GM19099 (cell line): ENCODE results near the gene SPINK14.

ENCODE experiments used
- POLR2A ChIP-seq: IDR thresholded peaks from 3 replicates; pipeline ENCODE4 v1.6.1; 2011; ENCODE audit warnings: low read depth; ENCODE audit not compliant: insufficient read length; ENCODE audit errors: extremely low read depth

Gene SPINK14

DNA sequence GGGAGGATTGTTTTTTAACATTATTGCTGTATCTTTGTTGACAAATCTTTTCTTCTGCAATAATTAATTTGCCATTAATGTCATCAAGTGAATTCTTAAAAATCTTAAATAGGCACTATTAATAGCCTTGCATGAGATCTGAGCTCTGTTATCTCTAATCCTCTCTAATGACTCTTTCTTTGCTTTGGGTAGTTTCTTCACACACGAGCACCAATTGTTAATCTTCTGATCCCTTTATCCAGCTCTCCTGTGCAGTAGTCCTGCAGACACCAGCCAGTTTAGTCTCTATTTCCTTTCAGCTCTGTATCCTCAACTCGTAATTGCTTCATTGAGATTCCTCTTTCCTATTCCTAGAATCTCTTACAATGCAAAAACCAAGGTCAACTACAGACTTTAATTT is 8.1 kb downstream of the SPINK14 start:
- TF ChIP-seq POLR2A = no peak

DNA sequence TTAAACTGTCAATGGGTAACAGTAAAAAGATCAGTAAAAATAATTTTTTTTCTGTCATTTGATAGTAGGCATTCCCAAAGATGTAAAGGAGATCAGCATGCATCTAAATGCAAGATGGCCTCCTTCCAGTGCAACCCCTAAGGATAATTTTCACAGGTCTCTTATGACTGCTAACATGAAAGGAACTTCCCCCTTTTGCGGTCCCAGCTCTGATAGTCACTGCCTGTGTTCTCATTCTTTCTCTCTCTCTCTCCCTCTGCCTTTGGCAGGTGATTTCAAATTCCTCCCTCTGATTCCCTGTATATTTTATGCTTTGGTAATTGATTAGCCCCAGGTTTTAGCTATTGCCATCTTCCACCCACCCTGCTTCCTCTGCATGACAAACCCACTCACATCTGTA is 8.9 kb downstream of the SPINK14 start:
- no peak for TF ChIP-seq POLR2A

DNA sequence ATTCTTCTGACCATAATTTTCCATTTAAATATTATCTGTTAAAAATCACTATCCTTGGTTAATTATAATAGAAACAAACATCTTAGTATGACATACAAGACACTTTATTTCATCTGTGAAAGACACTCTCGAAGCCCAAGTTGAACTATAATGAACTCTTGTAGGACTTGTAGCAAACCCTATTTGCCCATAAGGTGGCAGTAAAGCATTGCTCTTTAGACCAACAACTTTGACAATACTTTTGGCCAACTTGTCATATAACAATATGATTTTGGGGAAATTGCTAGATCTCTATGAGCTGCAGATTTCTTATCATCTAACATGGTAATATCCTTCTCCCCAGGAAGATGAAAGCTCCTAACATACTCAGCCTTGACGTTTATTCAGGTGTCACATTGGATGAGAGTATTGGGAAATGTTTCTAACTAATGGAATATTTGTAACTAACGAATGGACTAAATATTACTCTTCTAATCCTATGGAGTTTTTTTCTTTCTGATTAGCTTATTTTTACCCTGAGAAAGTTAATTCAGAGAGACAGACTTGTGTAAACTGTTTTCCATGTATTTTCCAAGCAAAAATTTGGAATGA is 11.0 kb downstream of the SPINK14 start:
- no peak for TF ChIP-seq POLR2A

DNA sequence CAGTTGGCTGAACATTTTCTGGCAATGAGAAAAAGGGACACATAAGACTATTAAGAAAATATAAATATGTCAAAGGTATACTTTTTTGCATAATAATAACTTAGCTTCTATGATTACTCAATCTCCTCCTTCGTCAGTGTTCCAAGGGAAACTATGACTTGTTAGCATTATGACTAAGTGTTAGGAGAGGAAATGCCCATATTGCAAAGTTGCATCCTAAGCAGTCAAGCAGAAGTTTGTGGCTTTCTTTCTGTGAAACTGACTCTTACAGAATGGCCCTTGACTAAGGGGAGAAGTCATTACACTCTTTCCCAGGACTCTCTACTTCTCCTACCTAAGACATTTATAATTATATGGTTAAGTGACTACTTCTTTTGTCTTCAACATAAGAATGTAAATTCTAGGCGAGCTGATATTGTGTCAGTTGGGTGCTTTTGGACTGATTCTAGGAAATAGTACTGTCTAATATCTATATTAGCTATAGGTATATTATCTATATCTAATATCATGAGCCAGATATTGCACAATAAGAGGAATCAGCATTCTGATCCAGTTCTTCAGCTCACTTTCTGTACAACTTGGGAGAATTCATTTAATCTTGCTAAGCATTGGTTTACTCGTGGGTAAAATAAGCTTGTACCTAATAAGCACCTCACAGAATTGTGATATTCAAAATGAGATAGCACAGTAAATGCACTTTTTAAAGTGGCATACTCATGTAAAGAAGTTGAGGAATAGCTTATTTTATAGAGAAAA is 18.1 kb downstream of the SPINK14 start:
- TF ChIP-seq POLR2A = no peak

DNA sequence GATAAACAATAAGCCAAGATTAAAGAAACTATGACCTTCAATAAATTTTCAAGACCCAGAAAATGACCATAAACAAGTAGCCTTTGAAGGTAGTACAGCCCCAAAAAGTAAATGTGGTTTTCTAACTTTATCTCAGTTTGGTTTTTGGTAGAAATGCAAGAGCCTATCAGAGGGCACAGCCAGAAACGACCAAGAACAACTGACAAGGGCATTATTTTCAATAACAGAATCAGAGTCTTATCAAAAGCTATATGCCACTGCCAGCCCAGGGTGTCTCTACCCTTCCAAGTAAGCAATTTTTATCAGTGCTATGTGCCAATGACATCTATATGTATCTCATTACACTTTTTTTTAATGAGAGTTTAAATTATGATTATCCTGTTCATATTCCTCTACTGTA is 22.7 kb downstream of the SPINK14 start:
- TF ChIP-seq POLR2A = no peak

DNA sequence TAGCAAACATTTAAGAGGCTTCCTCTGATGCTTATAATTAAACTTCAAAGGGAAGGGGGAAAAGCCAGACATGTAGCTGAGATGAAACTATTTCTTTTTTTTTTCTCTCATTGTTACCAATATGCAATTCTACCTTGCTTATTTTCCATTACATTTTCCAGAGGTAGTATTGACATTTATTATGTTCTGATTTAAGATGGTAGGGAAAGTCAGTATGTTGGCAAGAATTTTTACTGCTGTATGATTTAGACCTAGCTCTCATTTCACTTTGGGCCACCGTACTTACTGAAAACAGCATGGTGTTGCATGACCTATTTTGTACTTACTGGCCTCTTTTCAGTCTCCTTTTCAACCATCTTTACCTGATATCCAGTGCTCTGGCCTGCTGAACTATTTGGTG is 24.9 kb downstream of the SPINK14 start:
- no peak for TF ChIP-seq POLR2A

DNA sequence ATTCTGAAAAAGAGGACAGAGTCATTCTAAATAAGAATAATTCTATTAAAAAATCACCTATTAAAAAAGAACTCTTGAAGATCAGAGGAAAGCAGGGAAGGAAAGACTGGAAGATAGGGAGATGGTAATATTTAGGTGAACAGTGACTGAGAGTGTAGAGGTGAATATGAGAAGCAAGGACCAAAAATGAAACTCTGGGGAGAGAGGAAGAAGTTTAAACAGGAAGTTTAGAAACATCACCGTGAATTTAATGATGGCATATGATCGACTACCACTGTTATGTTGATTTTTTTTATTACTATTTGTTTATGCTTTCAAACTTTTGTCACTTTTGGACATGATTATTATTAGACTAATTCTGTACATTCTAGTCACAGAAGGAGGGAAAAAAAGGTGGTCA is 32.8 kb downstream of the SPINK14 start:
- TF ChIP-seq POLR2A = no peak

DNA sequence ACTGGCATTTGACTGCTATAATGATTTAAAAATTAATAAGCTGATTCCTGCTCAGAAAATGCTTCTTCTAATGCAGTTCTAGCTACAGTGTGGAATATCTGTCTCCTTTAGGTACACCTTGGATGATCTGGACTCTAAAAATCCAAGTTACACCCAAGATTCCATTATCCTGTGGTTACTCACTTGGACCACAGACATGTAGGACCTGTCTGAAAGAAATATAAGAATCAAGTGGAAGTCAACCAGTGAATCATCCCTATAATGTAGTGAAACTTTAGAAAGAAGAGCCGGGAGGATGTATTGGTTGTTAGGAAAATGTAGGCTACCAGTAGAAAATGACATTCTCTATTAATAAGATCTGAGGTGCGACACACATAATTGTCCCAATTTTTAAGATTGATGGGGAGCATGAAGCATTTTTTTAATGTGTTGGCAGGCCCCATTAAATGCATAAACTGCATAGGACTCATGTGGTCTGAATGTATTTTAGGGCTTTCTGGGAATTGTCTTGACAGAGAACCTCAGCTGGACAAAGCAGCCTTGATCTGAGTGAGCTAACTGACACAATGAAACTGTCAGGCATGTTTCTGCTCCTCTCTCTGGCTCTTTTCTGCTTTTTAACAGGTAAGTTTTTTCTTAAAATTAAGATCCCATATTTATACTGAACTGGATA is 34.3 kb downstream of the SPINK14 start, which contains the start of gene SPINK6:
SPINK6 (plus strand) TSS at position 512 of the 673 bp plus-strand sequence; CDS start at position 567, 55 bp downstream.
- TF ChIP-seq POLR2A = no peak

DNA sequence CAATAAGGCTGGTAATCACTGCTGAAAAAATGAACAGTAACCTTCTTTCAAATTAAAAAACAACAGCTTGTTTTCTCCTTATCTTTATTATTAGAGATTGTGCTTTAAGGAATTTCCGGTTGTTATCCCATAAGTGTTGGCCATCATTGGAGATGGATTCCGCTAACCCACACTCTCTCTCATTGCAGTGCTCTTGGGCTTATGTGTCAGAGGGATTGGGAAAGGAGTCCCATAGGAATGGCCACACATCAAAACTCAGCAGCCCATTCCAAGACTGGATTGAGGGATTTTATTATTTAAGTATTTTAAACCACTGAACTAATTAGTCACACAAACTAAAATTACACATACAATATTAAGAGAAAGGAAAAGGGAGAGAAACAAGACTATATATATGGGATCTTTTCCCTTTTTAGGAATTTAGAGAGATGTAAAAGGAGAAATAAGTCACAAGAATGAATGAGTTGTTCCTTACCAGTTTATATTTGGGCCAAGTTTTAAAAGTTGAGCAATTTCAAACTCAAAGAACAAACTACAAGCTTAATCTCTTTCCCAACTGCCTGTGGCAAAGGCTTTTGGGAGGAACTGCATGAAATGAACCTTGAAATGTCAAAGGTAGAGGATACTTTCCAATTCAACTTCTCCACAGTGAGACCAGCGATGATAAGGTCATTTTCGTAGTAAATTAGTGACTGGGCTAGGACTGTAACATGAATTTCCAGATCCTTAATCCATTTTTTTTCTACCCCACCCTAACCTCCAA is 36.9 kb downstream of the SPINK14 start:
- no peak for TF ChIP-seq POLR2A

DNA sequence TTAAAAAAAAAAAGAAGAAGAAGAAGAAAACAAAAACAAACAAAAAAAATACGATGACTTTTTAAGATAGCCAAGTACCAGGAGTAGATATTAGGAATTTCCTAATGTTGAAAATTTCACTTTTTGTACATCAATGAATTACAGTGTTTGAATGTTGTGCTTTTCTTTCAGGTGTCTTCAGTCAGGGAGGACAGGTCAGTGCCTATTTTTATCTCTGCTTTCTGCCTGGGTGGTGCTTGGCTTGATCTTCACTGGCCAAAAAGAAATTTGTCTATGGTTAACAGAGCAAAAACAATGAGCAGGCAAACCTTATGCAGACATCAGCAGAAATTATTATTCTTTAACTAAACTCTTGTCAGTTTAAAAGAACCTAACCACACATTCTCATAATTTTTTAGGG is 37.5 kb downstream of the SPINK14 start:
- no peak for TF ChIP-seq POLR2A

DNA sequence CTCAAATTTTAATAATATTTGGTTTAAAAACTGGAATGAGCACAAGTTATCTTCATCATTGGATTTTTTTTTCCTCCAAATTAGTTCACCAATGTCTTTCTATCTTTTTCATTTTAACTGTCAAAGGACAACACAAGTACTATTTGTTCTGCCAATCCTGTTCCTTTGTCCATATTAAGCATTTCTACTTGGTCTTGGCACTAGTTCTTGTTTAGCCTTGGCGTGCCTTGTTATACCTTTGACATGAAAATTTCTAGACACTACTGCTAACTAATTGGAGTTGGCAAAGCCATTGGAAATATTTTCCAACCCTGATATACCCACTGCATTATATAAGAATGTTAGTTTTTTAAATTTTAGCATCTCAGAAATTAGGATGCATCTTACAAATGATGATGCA is 38.3 kb downstream of the SPINK14 start:
- no peak for TF ChIP-seq POLR2A

DNA sequence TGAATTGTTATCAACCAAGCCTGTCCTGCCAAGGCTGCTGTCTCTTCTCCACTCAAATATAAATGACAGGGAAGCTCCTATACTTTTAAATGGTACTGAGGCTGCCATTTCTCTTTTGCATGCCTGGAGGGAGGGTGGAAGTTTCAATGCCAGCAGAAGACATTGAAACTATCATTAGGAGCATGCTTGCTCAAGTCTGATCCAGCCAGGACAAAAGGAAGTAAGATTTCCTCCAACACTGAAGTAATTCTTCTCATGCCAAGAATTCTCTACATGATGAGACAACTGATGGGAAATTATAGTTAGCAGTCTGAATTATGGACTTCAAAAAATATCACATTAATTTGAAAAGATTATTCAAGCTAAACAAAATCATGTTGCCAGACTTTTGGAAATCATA is 39.9 kb downstream of the SPINK14 start:
- TF ChIP-seq POLR2A = no peak

DNA sequence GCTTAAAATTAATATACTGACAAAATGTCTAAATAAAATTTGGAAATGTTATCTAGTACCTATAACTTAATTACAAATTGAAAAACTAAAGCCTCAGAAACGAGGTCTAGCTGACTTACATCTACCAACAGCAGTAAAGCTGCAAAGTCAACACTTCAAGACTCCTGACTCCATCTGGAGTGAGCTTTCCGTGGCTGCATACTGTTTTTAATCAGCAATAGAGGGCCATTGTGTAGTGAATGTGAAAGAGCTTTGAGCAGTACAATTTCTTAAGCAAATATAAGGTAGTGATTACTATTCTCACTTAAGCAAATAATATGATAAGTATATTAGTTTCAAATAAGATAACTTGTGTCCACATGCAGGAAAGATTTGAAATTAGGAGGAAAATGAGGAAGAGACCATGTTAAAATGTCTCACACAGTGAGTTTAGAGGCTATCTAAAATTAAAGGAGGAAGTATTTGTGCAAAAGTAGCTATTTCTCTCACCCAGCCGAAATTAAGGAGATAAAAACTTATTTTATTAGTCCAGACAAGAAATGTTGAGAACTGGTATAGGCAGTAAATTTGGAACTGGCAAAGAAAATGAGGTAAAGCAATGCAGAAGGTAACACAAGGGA is 40.9 kb downstream of the SPINK14 start:
- TF ChIP-seq POLR2A = no peak

DNA sequence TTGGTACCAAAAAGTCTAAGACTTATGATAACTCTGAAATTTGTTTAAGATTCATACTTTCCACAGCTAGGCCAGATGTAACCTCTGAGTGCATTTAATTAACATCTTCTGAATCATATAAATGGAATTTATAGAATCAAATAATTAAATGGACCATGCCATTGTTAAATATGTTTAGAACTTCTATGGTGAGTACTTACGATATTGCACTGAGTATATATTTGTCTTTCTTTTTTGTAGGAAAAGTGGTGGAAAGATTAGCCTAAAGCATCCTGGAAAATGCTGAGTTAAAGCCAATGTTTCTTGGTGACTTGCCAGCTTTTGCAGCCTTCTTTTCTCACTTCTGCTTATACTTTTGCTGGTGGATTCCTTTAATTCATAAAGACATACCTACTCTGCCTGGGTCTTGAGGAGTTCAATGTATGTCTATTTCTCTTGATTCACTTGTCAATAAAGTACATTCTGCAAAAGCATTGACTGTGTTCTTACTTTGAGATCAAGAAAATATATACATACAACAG is 46.4 kb downstream of the SPINK14 start:
- TF ChIP-seq POLR2A = no peak

DNA sequence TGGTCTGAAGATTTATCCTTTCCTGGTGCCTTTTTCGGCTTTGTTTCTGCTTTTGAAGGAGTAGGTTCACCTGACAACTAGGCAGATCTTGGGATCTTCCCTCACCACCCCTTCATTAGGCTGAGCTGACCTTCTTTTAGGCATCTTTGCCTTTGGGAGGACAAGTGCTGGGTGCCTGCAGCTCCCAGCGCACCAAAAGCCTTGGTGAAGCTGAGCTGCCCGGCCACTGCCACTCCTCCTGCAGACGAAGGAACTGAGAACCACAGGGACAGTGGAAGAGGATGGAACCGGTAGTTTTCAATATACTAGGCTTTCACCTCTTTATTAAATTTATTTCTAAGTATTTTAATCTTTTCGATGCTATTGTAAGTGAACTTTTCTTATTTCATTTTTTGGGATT is 53.2 kb downstream of the SPINK14 start:
- TF ChIP-seq POLR2A = no peak
